HUES6 (cell line): ENCODE measurements around the gene CETP.

Experiments used
- H3K27ac ChIP-seq: 2 replicates; pipeline ENCODE4 v1.7.0; 2013; ENCODE audit warnings: low read depth, mild to moderate bottlenecking, low read length, inconsistent platforms
- H3K27me3 ChIP-seq: 2 replicates; pipeline ENCODE4 v1.6.1; 2013; ENCODE audit warnings: low read length; ENCODE audit not compliant: control insufficient read depth, insufficient read depth
- H3K36me3 ChIP-seq: 2 replicates; pipeline ENCODE4 v1.6.1; 2013; ENCODE audit warnings: low read length; ENCODE audit not compliant: control insufficient read depth, insufficient read depth
- H3K4me1 ChIP-seq: 2 replicates; pipeline ENCODE4 v1.6.1; 2013; ENCODE audit warnings: low read length; ENCODE audit not compliant: control insufficient read depth, insufficient read depth
- H3K4me3 ChIP-seq: 2 replicates; pipeline ENCODE4 v1.5.1; 2013; ENCODE audit warnings: low read depth, low read length
- H3K9ac ChIP-seq: one replicate; pipeline ENCODE4 v1.6.1; 2013; ENCODE audit warnings: mild to moderate bottlenecking, low read length
- H3K9me3 ChIP-seq: 2 replicates; pipeline ENCODE4 v1.6.1; 2013; ENCODE audit warnings: low read depth, low read length; ENCODE audit not compliant: control insufficient read depth, insufficient read depth

Gene CETP

GRCh38 chr16:56948234-56948633 is 13.5 kb upstream of the CETP start:
- Histone ChIP-seq H3K9me3 (no peaks in the 10 kb centered on the region), H3K9ac (no peak overlapping the region), H3K36me3 (peaks cover 23% of the 10 kb centered on the region), H3K4me1 (0 out of 2 replicates have a peak, but pooled peaks cover 5% of the 10 kb centered on the region), H3K27me3 (no peaks in the 10 kb centered on the region), H3K27ac (no peak overlapping the region), H3K4me3 (no peak overlapping the region)

- no peak overlapping the region for H3K4me3 ChIP-seq
- no peaks in the 10 kb centered on the region for H3K27me3 ChIP-seq
- H3K9ac ChIP-seq = no peak overlapping the region
- H3K9me3 ChIP-seq = peaks cover under 1% of the 10 kb centered on the region; the same call in 1 of the 2 replicates
- H3K36me3 ChIP-seq = peaks cover 7% of the 10 kb centered on the region
- 0 out of 2 replicates have a peak, but pooled peaks cover 5% of the 10 kb centered on the region for H3K4me1 ChIP-seq
- H3K27ac ChIP-seq = no peak overlapping the region
Observed at GRCh38 chr16:56950051-56950450, 11.7 kb upstream of the CETP start.

- H3K27me3 ChIP-seq = no peaks in the 10 kb centered on the region
- 0 out of 2 replicates have a peak, but pooled peaks cover 5% of the 10 kb centered on the region for H3K4me1 ChIP-seq
- no peak overlapping the region for H3K9ac ChIP-seq
- peaks cover 3% of the 10 kb centered on the region; the same call in 1 of the 2 replicates for H3K9me3 ChIP-seq
- H3K36me3 ChIP-seq = peaks cover 3% of the 10 kb centered on the region
- no peak overlapping the region for H3K4me3 ChIP-seq
- no peak overlapping the region for H3K27ac ChIP-seq
Observed at GRCh38 chr16:56950455-56950854, 11.3 kb upstream of the CETP start.

- H3K4me1 ChIP-seq = 0 out of 2 replicates have a peak, but pooled peaks cover 5% of the 10 kb centered on the region
- no peaks in the 10 kb centered on the region for H3K27me3 ChIP-seq
- no peaks in the 10 kb centered on the region for H3K36me3 ChIP-seq
- H3K9me3 ChIP-seq = peaks cover 3% of the 10 kb centered on the region; the same call in 1 of the 2 replicates
- H3K9ac ChIP-seq = no peak overlapping the region
- no peak overlapping the region for H3K27ac ChIP-seq
- no peak overlapping the region for H3K4me3 ChIP-seq
Observed at GRCh38 chr16:56950881-56951771, 10.6 kb upstream of the CETP start.

GRCh38 chr16:56953006-56953405 is 8.7 kb upstream of the CETP start:
- Histone ChIP-seq H3K36me3 (no peaks in the 10 kb centered on the region), H3K4me3 (no peak overlapping the region), H3K9ac (no peak overlapping the region), H3K9me3 (peaks cover 3% of the 10 kb centered on the region; the same call in 1 of the 2 replicates), H3K27me3 (no peaks in the 10 kb centered on the region), H3K27ac (no peak overlapping the region), H3K4me1 (no peaks in the 10 kb centered on the region)

- Histone ChIP-seq H3K36me3 (no peaks in the 10 kb centered on the region), H3K4me1 (no peaks in the 10 kb centered on the region)
Observed at GRCh38 chr16:56956076-56956475, 5.7 kb upstream of the CETP start.

GRCh38 chr16:56956756-56957155 is 5.0 kb upstream of the CETP start:
- Histone ChIP-seq H3K9me3 (peaks cover 3% of the 10 kb centered on the region; the same call in 1 of the 2 replicates), H3K27me3 (no peaks in the 10 kb centered on the region), H3K4me1 (no peaks in the 10 kb centered on the region), H3K9ac (no peak overlapping the region), H3K36me3 (no peaks in the 10 kb centered on the region), H3K27ac (no peak overlapping the region), H3K4me3 (no peak overlapping the region)

More at GRCh38 chr16:56956076-56956475, 5.7 kb upstream of the CETP start:
- Histone ChIP-seq H3K27ac (no peak overlapping the region), H3K27me3 (no peaks in the 10 kb centered on the region), H3K9me3 (peaks cover 3% of the 10 kb centered on the region; the same call in 1 of the 2 replicates), H3K9ac (no peak overlapping the region), H3K4me3 (no peak overlapping the region)

- H3K36me3 ChIP-seq = no peaks in the 10 kb centered on the region
- H3K27me3 ChIP-seq = no peaks in the 10 kb centered on the region
- no peaks in the 10 kb centered on the region for H3K4me1 ChIP-seq
- H3K9ac ChIP-seq = no peak overlapping the region
- no peaks in the 10 kb centered on the region for H3K9me3 ChIP-seq
- no peak overlapping the region for H3K4me3 ChIP-seq
- H3K27ac ChIP-seq = no peak overlapping the region
Observed at GRCh38 chr16:56960681-56961281, 969 bp upstream of the CETP start.

- Histone ChIP-seq H3K9me3 (no peaks in the 10 kb centered on the region), H3K36me3 (no peaks in the 10 kb centered on the region), H3K27ac (no peak overlapping the region), H3K27me3 (no peaks in the 10 kb centered on the region), H3K9ac (no peak overlapping the region), H3K4me3 (no peak overlapping the region), H3K4me1 (no peaks in the 10 kb centered on the region)
Observed at GRCh38 chr16:56961386-56961785, 364 bp upstream of the CETP start.

GRCh38 chr16:56964243-56965148 is 2.7 kb downstream of the CETP start:
- H3K9ac ChIP-seq = no peak overlapping the region
- H3K27ac ChIP-seq = no peak overlapping the region
- no peaks in the 10 kb centered on the region for H3K36me3 ChIP-seq
- no peaks in the 10 kb centered on the region for H3K9me3 ChIP-seq
- H3K4me1 ChIP-seq = no peaks in the 10 kb centered on the region
- no peak overlapping the region for H3K4me3 ChIP-seq
- H3K27me3 ChIP-seq = no peaks in the 10 kb centered on the region
